ENCODE data around the gene CELF4.

Gene CELF4

GRCh38 chr18:37238282-37239108, 327.1 kb downstream of the CELF4 start:
- H3K27ac ChIP-seq, result no peak overlapping the region
- no peak overlapping the region for H3K4me3 ChIP-seq (ENCODE audit: low read depth, low read length)
- H3K4me1 ChIP-seq, result no peaks in the 10 kb centered on the region
- no peaks in the 10 kb centered on the region for H3K27me3 ChIP-seq (ENCODE audit: control insufficient read depth, insufficient read depth, low read length)
- TF ChIP-seq CTCF (IDR thresholded peaks at IDR 0.05), result no peak
- H3K79me2 ChIP-seq, result no peaks in the 10 kb centered on the region
- no peak overlapping the region for H3K4me2 ChIP-seq (ENCODE audit: low read length)
- no peaks in the 10 kb centered on the region for H3K9me3 ChIP-seq (ENCODE audit: control insufficient read depth, low read length)
- H3K9ac ChIP-seq, result no peak overlapping the region
- no peaks in the 10 kb centered on the region for H3K36me3 ChIP-seq (ENCODE audit: control insufficient read depth, insufficient read depth, low read length)
- H2AFZ ChIP-seq, result no peak overlapping the region

GRCh38 chr18:37235583-37235982, 330.0 kb downstream of the CELF4 start:
- Histone ChIP-seq H3K79me2 (no peaks in the 10 kb centered on the region), H3K27me3 (ENCODE audit: control insufficient read depth, insufficient read depth, low read length) (no peaks in the 10 kb centered on the region), H2AFZ (no peak overlapping the region), H3K4me1 (no peaks in the 10 kb centered on the region), H3K36me3 (ENCODE audit: control insufficient read depth, insufficient read depth, low read length) (no peaks in the 10 kb centered on the region), H3K9ac (no peak overlapping the region), H3K4me2 (ENCODE audit: low read length) (no peak overlapping the region), H3K27ac (no peak overlapping the region), H3K9me3 (ENCODE audit: control insufficient read depth, low read length) (no peaks in the 10 kb centered on the region), H3K4me3 (ENCODE audit: low read depth, low read length) (no peak overlapping the region)
- no peak for TF ChIP-seq CTCF (IDR thresholded peaks at IDR 0.05)

GRCh38 chr18:37231251-37231650, 334.3 kb downstream of the CELF4 start:
- no peak overlapping the region for H3K9ac ChIP-seq
- H3K4me3 ChIP-seq (ENCODE audit: low read depth, low read length), result no peak overlapping the region

GRCh38 chr18:37230768-37231167, 334.8 kb downstream of the CELF4 start:
- no peak for TF ChIP-seq CTCF (IDR thresholded peaks at IDR 0.05)
- no peaks in the 10 kb centered on the region for H3K36me3 ChIP-seq (ENCODE audit: control insufficient read depth, insufficient read depth, low read length)
- no peaks in the 10 kb centered on the region for H3K4me1 ChIP-seq
- no peak overlapping the region for H3K4me3 ChIP-seq (ENCODE audit: low read depth, low read length)
- no peak overlapping the region for H3K27ac ChIP-seq
- H3K9me3 ChIP-seq (ENCODE audit: control insufficient read depth, low read length), result no peaks in the 10 kb centered on the region
- no peak overlapping the region for H2AFZ ChIP-seq
- no peaks in the 10 kb centered on the region for H3K27me3 ChIP-seq (ENCODE audit: control insufficient read depth, insufficient read depth, low read length)
- H3K79me2 ChIP-seq, result no peaks in the 10 kb centered on the region
- no peak overlapping the region for H3K4me2 ChIP-seq (ENCODE audit: low read length)
- no peak overlapping the region for H3K9ac ChIP-seq

More at GRCh38 chr18:37231251-37231650, 334.3 kb downstream of the CELF4 start:
- Histone ChIP-seq H2AFZ (no peak overlapping the region), H3K4me2 (ENCODE audit: low read length) (no peak overlapping the region), H3K9me3 (ENCODE audit: control insufficient read depth, low read length) (no peaks in the 10 kb centered on the region), H3K79me2 (no peaks in the 10 kb centered on the region), H3K4me1 (no peaks in the 10 kb centered on the region), H3K27me3 (ENCODE audit: control insufficient read depth, insufficient read depth, low read length) (no peaks in the 10 kb centered on the region), H3K27ac (no peak overlapping the region), H3K36me3 (ENCODE audit: control insufficient read depth, insufficient read depth, low read length) (no peaks in the 10 kb centered on the region)
- no peak for TF ChIP-seq CTCF (IDR thresholded peaks at IDR 0.05)

- Histone ChIP-seq H3K27me3 (ENCODE audit: control insufficient read depth, insufficient read depth, low read length) (no peaks in the 10 kb centered on the region), H3K4me1 (no peaks in the 10 kb centered on the region), H3K27ac (no peak overlapping the region), H3K79me2 (no peaks in the 10 kb centered on the region), H3K9ac (no peak overlapping the region), H3K9me3 (ENCODE audit: control insufficient read depth, low read length) (no peaks in the 10 kb centered on the region), H2AFZ (no peak overlapping the region), H3K4me3 (ENCODE audit: low read depth, low read length) (no peak overlapping the region), H3K36me3 (ENCODE audit: control insufficient read depth, insufficient read depth, low read length) (no peaks in the 10 kb centered on the region), H3K4me2 (ENCODE audit: low read length) (no peak overlapping the region)
- TF ChIP-seq CTCF (IDR thresholded peaks at IDR 0.05), result no peak
Observed at GRCh38 chr18:37225279-37225678, 340.3 kb downstream of the CELF4 start.
